Heart right ventricle (tissue), 16 donors: ENCODE data around the gene DES. TPM values are rescaled to one million over a fixed set of nuclear protein-coding genes. Genes with fewer than 3 reads are reported as not detected.

ENCODE experiments used
- ATAC-seq, 8 donors: fragments of 200-7000 bp; cut with Tn5 transposase; one replicate each; pipeline ENCODE4 v1.9.1; 2020; ENCODE audit warnings: mild to moderate bottlenecking in 8 of 8, moderate library complexity in 8 of 8, moderate number of reproducible peaks in 1 of 8
- DNase-seq, 2 donors: peaks; one replicate each; pipeline ENCODE4 v3.0.0-alpha.2; 2020
- H3K27ac ChIP-seq, 10 donors: fragments of 200-600 bp; sonication (generic) in 2 of 10; one replicate each; pipeline versions ENCODE4 v1.5.0 to v1.8.0; 2020 to 2022; ENCODE audit warnings: mild to moderate bottlenecking in 3 of 10
- H3K27me3 ChIP-seq, 7 donors: fragments of 200-600 bp; one replicate each; pipeline ENCODE4 v1.8.0; 2021 to 2022; ENCODE audit warnings: mild to moderate bottlenecking in 2 of 7
- H3K36me3 ChIP-seq, 9 donors: fragments of 200-600 bp; sonication (generic) in 1 of 9; one replicate each; pipeline versions ENCODE4 v1.5.0 to v1.8.0; 2020 to 2022; ENCODE audit warnings: mild to moderate bottlenecking in 2 of 9
- H3K4me1 ChIP-seq, 9 donors: fragments of 200-600 bp; sonication (generic) in 1 of 9; one replicate each; pipeline versions ENCODE4 v1.5.0 to v1.8.0; 2020 to 2022; ENCODE audit warnings: mild to moderate bottlenecking in 4 of 9
- H3K4me3 ChIP-seq, 10 donors: fragments of 200-600 bp; sonication (generic) in 2 of 10; one replicate each; pipeline versions ENCODE4 v1.5.0 to v1.8.0; 2020 to 2022; ENCODE audit warnings: mild to moderate bottlenecking in 7 of 10, moderate library complexity in 2 of 10
- H3K9me3 ChIP-seq, 11 donors: fragments of 200-600 bp in 10 of 11; sonication (generic) in 2 of 11; one replicate each; pipeline versions ENCODE4 v1.5.0 to v1.8.0; 2013 to 2022; ENCODE audit warnings: mild to moderate bottlenecking in 2 of 11, control low read depth in 1 of 11, moderate library complexity in 1 of 11
- WGBS, 2 donors: extraction: QIAGEN DNeasy Blood & Tissue Kit; methylation state at CpG; one replicate each; pipeline ENCODE4 v1.1.7; 2013; ENCODE audit warnings: inconsistent platforms in 1 of 2; 5-methylcytosine and 5-hydroxymethylcytosine counted together
- intact Hi-C, 10 donors: fragments of 100-400 bp; cut with DNase I; formaldehyde crosslinking; loops; one replicate each; pipeline versions ENCODE4 v1.11.1 to v1.14.2; 2022
- polyA plus RNA-seq, 2 donors: library from polyadenylated mRNA; stranded (reverse); fragments of 200-250 nt; gene quantifications; one replicate each; pipeline ENCODE4 v1.2.3, GENCODE V29; 2013
- total RNA-seq, 10 donors: library from RNA; stranded (reverse); fragmentation: NEBNext Ultra II Directional in 3 of 10; extraction: Animal tissue kit (Norgen Biotek cat#: 25700) in 3 of 10; gene quantifications; one replicate each; pipeline versions ENCODE4 v1.2.1 to v1.2.4, GENCODE V29; 2021 to 2023
- TF ChIP-seq, protein P1 (sequence below), 9 donors: fragments of 200-600 bp; sonication (generic) in 2 of 9; IDR thresholded peaks; one replicate each; pipeline versions ENCODE4 v1.5.0 to v1.8.0; 2021 to 2022; ENCODE audit warnings: antibody characterized with exemption in 9 of 9, mild to moderate bottlenecking in 5 of 9, moderate library complexity in 1 of 9
- donor health status: Arrhythmogenic right ventricular cardiomyopathy.
- donor health status: ischemic (EF 13 %, LVEDD 7.1; RV severe dilation, severe dysfunction).
- donor health status: healthy with polysubstance abuse.
- donor health status: DM: no; HTN: yes; CAD: no.
- donor health status: DM: no; HTN: no; CAD: no.
- donor health status: ischemic (EF 25% LVEDD 6.9; RV normal size, moderate dysfunction).
- donor health status: ischemic (EF 25% LVEDD 5.7; RV mildly dilated, moderate dysfunction).
- donor health status: healthy.
- donor health status: DM: yes; HTN: yes; CAD: no.
- donor health status: Ischemic cardiomyopathy.
- donor health status: ischemic (EF 35%, LVEDD 5.7; RV mildly dilated, moderate dysfunction).
- donor health status: nonischemic (EF 11% LVEDD 7.7; RV severe dilation, severe dysfunction).
- donor health status: DM: yes; HTN: yes; CAD: no.
- donor health status: PGD.
- donor health status: ischemic (EF 29% LVEDD 5.4; RV normal size, mild dysfunction).
- donor health status: nonischemic (EF 23%, LVEDD 6.1; RV moderate dilation, normal function).

The DES gene
- total and polyA plus RNA-seq, 12 donors = 12,560 to 18,019 (median 15,816) TPM

DNA sequence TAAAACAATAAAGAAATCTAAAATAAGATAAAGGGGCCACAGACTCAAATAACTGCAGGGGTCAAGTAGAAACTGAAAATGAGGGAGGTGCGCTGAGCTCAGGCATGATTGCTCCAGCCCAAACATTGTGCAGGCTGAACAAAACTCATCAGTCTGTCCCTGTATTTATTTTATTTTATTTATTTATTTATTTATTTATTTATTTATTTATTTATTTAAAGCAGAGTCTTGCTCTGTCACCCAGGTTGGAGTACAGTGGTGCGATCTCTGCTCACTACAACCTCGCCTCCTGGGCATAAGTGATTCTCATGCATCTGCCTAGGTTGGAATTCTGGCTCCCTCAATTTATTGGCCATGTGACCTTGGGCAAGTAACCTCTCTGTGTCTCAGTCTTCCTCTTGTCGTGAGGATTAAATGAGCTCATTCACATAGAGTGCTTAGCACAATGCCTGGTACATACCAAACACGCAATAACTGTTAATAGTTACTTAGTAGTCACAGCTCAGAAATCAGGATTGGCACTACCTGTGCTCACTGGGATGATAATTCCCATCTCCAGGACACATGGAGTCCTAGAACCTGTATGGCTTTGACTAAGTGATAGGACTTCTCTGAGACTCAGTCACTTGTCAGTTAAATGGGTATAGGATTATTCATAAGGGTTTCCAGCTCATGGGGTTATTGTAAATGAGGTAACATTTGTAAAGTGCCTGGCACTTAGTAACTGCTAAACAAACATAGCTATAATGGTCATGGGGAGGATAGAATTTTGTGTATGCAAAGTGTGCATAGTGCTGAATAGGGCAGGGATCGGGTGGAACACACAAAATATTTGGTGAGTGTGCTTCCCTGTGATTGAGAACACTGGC is 22.4 kb downstream of the DES start:
- DNase-seq (no peak), ATAC-seq (peak in 1 of 8 donors; percentile 4)
- no peaks in the 10 kb centered on the region for H3K9me3 ChIP-seq
- intact Hi-C loops = no loop called here
- peaks cover 4 to 76% (median 19%) of the 10 kb centered on the region in 9 donors for H3K4me1 ChIP-seq
- TF ChIP-seq, protein P1, sequence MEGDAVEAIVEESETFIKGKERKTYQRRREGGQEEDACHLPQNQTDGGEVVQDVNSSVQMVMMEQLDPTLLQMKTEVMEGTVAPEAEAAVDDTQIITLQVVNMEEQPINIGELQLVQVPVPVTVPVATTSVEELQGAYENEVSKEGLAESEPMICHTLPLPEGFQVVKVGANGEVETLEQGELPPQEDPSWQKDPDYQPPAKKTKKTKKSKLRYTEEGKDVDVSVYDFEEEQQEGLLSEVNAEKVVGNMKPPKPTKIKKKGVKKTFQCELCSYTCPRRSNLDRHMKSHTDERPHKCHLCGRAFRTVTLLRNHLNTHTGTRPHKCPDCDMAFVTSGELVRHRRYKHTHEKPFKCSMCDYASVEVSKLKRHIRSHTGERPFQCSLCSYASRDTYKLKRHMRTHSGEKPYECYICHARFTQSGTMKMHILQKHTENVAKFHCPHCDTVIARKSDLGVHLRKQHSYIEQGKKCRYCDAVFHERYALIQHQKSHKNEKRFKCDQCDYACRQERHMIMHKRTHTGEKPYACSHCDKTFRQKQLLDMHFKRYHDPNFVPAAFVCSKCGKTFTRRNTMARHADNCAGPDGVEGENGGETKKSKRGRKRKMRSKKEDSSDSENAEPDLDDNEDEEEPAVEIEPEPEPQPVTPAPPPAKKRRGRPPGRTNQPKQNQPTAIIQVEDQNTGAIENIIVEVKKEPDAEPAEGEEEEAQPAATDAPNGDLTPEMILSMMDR (IDR thresholded peaks at IDR 0.05) = no peak
- peak overlapping the region; percentile 22 to 92 (median 76) for H3K27ac ChIP-seq
- H3K36me3 ChIP-seq = no peaks in the 10 kb centered on the region
- 80 to 81% methylated on average over 6 of the region's 6 CpGs for WGBS, 2 donors
- H3K4me3 ChIP-seq = peak overlapping the region in 1 of 10 donors; percentile 48
- H3K27me3 ChIP-seq = peaks cover 0 to 61% (median 27%) of the 10 kb centered on the region in 7 donors

DNA sequence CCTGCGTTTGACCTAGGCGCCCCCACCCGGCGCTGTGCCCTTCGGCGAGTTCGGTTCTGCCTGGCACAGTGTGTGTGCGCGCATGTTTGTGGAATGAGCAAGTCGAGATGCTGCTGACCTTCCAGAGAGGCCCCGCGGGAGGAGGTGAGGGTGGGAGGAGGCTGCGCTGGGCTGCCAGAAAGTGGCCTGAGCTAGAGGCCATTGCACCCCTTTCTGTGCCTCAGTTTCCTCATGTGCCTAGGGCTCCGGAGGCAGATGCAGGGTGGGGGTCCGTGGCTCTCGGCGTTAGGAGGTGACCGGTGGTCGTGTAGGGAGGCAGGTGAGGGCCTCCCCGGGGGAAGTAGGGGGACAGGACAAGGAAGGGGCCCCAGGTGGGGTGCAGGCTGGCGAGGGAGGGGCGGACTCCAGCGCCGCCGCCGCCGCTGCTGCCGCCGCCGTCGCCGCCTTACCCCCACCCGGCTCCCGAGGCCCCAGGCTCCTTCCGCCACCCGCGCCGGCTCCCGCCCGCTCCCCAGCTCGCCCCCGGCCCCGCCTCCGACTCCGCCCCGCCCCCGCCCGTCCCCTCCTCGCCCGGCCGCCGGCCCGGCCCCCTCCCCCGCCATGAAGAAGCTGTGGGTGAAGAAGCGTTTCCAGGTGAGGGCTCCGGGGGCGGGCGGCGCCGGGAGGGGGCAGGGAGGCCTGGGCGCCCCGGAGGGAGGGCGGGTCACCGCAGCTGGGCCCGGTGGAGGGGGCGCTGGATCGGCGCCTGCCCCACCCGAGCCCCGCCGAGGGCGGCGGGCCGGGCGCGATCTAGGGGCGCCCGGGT is 23.5 kb downstream of the DES start:
- peak overlapping the region; percentile 48 to 92 (median 78) for H3K27ac ChIP-seq
- WGBS, 2 donors = 2% methylated on average over 36 to 78 of the region's 78 CpGs

GRCh38 chr2:219442256-219443015 is 24.3 kb downstream of the DES start:
- no peak for DNase-seq
- Histone ChIP-seq H3K9me3 (no peaks in the 10 kb centered on the region), H3K4me1 (peaks cover 7 to 76% (median 25%) of the 10 kb centered on the region in 9 donors), H3K27me3 (peaks cover 0 to 60% (median 19%) of the 10 kb centered on the region in 7 donors), H3K4me3 (peak overlapping the region; percentile 14 to 59 (median 50)), H3K27ac (peak overlapping the region; percentile 48 to 92 (median 78)), H3K36me3 (no peaks in the 10 kb centered on the region)
- ATAC-seq = no peak
- WGBS, 2 donors = 9 to 10% methylated on average over 26 to 35 of the region's 35 CpGs
- TF ChIP-seq, protein P1 (IDR thresholded peaks at IDR 0.05) = no peak
- intact Hi-C loops = no loop called here

More for the DNA sequence above, 23.5 kb downstream of the DES start:
- Histone ChIP-seq H3K36me3 (no peaks in the 10 kb centered on the region), H3K4me1 (peaks cover 7 to 76% (median 25%) of the 10 kb centered on the region in 9 donors), H3K4me3 (peak overlapping the region; percentile 14 to 59 (median 50)), H3K27me3 (peaks cover 0 to 57% (median 17%) of the 10 kb centered on the region in 7 donors), H3K9me3 (no peaks in the 10 kb centered on the region)
- intact Hi-C loops = no loop called here
- DNase-seq (no peak), ATAC-seq (peak; percentile 24 to 54 (median 47))
- TF ChIP-seq, protein P1 (IDR thresholded peaks at IDR 0.05) = no peak
